Endothelial cell of hepatic sinusoid (primary cell): Measurements from ENCODE around the gene RWDD3.

Experiments used
- in situ Hi-C: cut with HindIII; loops from 2 replicates; pipeline ENCODE4 v1.10.0; 2017; ENCODE audit warnings: low sequenced_read_pairs

The RWDD3 gene

DNA sequence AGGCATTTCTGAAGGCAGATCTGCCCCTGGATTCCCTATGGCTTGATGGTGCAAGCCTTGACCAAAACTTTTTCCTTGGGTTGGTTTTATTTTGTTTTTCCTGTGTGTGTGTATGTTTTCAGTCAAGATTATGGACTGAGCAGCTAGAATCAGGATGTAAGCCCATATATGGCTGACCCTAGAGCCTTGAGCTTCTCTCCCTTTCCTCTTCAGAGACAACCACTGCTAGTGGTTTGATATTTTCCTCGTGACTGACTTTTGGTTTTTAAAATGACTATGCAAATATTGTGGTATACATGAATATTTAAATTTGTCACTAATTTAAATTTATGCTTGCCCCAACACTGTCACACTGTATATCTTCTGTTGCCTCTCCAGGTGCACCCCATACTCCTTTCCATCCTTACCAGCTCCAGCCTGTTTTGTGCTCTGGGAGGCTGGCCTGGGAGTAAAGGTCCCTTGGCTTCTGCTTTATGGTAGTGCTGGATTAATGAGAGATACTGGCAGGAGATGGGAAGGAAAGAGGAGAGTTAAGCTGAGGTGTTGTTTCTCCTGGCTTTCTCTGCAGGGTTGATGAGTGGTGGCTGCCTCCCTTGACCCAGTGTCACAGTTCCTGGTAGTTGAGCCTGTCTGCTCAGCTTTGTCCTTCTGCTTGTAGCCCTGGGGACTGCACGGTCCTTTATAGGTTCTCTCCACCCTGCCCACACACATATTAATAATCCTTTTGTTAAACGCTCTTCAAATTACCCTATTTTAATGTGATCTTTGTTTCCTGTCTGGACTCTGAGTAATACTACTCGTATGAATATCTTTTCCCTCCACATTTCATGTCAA, 44.4 kb downstream of the RWDD3 start:
- in situ Hi-C loops: no loop called here

DNA sequence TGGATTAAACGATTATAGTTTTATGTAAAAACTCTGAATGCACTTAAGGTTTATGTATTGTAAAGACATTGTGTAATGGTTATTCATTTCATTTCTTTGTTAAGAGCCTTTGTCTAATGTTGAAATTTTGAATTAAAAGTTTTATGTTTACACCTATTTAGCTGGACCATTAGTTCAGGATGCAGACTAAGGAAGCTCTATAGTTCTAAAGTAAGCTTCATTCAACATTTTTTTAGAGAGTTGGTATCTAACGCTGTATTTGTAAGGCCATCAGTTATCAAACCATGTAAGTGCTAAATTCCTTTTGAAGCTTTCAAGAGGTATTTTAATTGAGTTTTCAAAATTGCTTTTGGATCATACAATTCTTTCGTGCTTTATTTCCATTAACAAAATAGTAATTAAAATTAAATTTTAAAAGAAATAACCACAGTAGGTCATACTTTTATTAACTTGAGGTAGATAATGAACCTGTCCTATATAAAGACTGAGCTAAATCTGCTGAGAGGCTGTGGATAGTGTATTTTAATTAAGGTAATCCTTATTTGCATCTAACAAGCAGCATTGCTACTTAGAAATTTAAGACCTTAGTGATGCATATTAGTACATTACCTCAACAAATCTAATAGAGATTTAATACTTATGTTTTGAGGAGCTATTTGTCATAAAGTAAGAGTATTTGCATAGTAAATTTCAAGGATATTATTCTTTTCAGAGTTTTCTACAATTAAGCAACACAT, 47.9 kb downstream of the RWDD3 start:
- in situ Hi-C loops: no loop called here

DNA sequence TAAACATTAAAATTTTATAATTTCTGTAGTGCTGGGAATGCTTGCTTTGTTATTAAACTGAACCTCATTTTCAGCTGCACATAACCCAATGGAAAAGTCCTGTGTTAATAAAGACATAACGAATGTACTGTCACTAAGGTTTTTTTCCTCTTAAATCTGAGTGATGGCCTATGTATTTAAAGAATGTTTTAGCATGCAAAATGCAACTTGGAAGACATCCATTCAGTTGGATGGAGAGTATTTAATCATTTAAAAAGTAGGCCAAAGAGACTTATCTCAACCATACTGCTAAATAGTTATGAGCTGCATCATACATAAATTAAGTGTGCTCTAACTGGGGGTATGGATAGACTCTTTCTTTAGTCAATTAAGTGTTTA, 48.5 kb downstream of the RWDD3 start:
- in situ Hi-C loops: no loop called here

DNA sequence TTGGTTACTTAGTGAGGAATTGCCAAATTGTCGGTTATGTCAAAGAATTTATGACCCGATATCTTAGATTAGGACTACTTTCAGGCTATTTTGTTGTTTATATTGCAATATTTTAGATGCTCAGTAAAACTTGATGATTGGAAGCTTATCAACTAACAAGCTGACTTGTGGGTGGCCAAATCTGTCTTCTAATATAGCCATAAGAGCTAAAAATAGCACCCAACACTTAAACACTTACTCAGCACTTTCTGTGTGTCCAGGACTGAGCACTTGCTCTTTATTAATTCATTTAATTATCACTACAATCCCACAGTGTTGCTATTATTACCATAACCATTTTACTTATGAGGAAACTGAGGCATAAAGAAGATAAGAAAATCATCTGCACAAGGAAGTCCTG, 50.4 kb downstream of the RWDD3 start:
- in situ Hi-C loops: no loop called here

DNA sequence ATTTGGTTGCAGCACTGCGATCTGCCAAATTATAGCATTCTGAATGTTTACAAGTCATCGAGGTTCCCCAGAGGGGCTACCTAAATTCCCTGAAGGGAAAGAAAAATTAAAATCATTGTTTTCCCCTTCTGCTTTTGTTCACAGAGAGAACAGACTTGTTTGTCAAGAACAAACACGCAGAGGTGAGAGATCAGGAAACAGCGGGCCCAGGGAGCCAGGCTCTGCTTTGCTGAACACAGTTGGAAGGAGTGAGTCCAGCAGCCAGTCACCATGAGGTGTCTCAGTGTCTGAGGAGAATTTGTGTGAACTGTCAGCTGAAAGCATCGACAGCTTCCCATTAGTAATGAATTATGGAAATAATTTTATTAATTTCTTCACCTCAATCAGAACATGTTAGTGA, 52.5 kb downstream of the RWDD3 start:
- in situ Hi-C loops: no loop called here

DNA sequence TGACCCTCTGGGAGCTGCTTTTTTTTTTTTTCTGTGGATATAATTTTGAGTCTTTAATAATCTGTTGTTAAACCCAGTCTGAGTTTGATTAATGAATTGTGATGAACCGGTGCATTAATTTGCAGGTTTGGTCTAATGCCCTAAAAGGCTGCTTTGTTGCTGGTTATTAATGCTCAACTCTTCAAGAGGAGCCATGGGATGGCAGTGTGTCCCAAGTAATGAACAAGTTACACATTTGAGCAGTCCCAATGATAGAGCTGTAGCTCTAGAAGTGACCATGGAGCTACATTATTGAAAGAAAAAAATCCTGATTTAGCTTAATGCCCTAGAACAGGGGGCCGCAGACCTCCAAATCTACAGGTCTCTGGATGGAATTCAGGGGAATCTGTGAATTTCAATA, 53.1 kb downstream of the RWDD3 start:
- in situ Hi-C loops: no loop called here

DNA sequence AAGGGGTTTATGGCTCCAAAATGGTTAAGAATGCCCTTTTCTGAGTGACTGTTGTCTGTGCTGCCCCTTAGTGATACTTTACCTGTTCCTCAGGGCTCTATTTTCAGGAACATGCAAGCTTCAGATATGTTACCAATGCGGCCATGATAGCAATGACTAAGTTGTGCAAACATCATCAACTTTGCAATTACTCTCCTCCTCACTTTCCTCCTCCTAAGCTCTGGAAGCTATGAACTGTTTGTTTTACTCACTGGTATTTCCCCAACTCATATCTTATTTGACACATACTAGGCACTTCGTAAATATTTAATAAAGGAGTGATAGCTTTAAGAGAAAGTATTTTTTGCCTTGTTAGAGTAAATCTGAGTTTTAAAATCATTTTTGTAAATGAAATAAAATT, 53.8 kb downstream of the RWDD3 start:
- in situ Hi-C loops: no loop called here
